Naive B cell (primary cell): Measurements from ENCODE around the gene CD36. TPM values are rescaled to one million over a fixed set of nuclear protein-coding genes. Genes with fewer than 3 reads are reported as not detected.

ENCODE experiments used
- ATAC-seq, 2 donors: fragments of 150-1000 bp; cut with Tn5 transposase; 2 replicates each; pipeline ENCODE4 v1.10.0; 2021; ENCODE audit warnings: low read depth in 2 of 2, mild to moderate bottlenecking in 2 of 2, moderate library complexity in 2 of 2
- DNase-seq: peaks from one replicate; pipeline ENCODE4 v3.0.0; 2022
- H3K27ac Mint-ChIP-seq, 6 donors: one replicate each; pipeline ENCODE4 v1.8.0; 2020 to 2022; ENCODE audit warnings: mild to moderate bottlenecking in 6 of 6, mixed read lengths in 6 of 6, moderate library complexity in 5 of 6, inconsistent platforms in 2 of 6
- H3K27me3 Mint-ChIP-seq, 3 donors: one replicate each; pipeline ENCODE4 v1.8.0; 2021 to 2022; ENCODE audit warnings: mixed read lengths in 3 of 3, mild to moderate bottlenecking in 1 of 3
- H3K36me3 Mint-ChIP-seq, 2 donors: one replicate each; pipeline ENCODE4 v1.8.0; 2020 to 2022; ENCODE audit warnings: mixed read lengths in 2 of 2, inconsistent platforms in 1 of 2, mild to moderate bottlenecking in 1 of 2
- H3K4me1 Mint-ChIP-seq, 3 donors: one replicate each; pipeline ENCODE4 v1.8.0; 2020 to 2022; ENCODE audit warnings: mixed read lengths in 3 of 3, inconsistent platforms in 1 of 3, mild to moderate bottlenecking in 1 of 3, moderate library complexity in 1 of 3
- H3K4me3 Mint-ChIP-seq, 8 donors: one replicate each; pipeline ENCODE4 v1.8.0; 2020 to 2022; ENCODE audit warnings: mild to moderate bottlenecking in 8 of 8, mixed read lengths in 8 of 8, moderate library complexity in 8 of 8, inconsistent platforms in 2 of 8
- H3K9me3 Mint-ChIP-seq, 7 donors: one replicate each; pipeline ENCODE4 v1.8.0; 2020 to 2022; ENCODE audit warnings: mixed read lengths in 7 of 7, mild to moderate bottlenecking in 5 of 7, inconsistent platforms in 2 of 7, moderate library complexity in 1 of 7
- polyA plus RNA-seq, 6 donors: library from polyadenylated mRNA; unstranded; fragments of 300-500 nt; fragmentation: Illumina TruSeq; gene quantifications; one replicate each; pipeline ENCODE4 v1.2.3, GENCODE V29; 2021; ENCODE audit warnings: low read depth in 6 of 6

CD36 gene
- polyA plus RNA-seq = 1 to 10 TPM in 5 of 6 donors, under 1 TPM in 1; 0.80 to 4.3 (median 1.9) TPM

- H3K9me3 Mint-ChIP-seq = no peaks in the 10 kb centered on the region
- DNase-seq = peak; percentile 12
- no peaks in the 10 kb centered on the region for H3K36me3 Mint-ChIP-seq
- no peak within 1 kb of the TSS for H3K27ac Mint-ChIP-seq
- peaks cover 0 to 4% (median 0%) of the 10 kb centered on the region in 3 donors for H3K27me3 Mint-ChIP-seq
- no peak within 1 kb of the TSS for H3K4me3 Mint-ChIP-seq
- peaks cover 0 to 7% (median 3%) of the 10 kb centered on the region in 3 donors for H3K4me1 Mint-ChIP-seq
- ATAC-seq = peak; percentile 71 to 88
These were observed at the start of gene CD36 for GRCh38 chr7:80637911-80638765. TSS of gene CD36 (plus strand) at chr7:80638642. CDS start at chr7:80646741, 8,099 bp downstream.

DNA sequence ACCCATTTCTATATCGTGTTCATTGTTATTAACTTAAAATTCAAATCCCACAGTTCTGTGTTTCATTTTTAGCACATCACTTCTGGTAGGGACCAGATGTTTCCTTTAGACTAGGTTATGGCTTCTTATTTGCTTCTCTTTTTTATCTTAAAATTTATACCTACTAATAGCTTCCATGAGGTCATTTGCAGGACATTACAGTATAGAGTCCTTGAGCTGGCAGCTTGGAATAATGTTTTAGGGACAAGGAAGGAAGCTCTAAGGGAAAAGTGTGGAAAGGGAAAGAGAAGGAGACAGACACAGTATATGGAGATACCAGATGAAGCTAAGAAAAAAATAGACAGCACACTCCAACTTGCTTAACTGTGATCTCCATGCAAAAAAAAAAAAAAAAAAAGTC is 48.8 kb upstream of the CD36 start:
- no peaks in the 10 kb centered on the region for H3K4me1 Mint-ChIP-seq
- no peak for DNase-seq
- H3K27me3 Mint-ChIP-seq = no peaks in the 10 kb centered on the region
- no peaks in the 10 kb centered on the region for H3K9me3 Mint-ChIP-seq
- no peak overlapping the region for H3K4me3 Mint-ChIP-seq
- H3K36me3 Mint-ChIP-seq = no peaks in the 10 kb centered on the region
- ATAC-seq = no peak
- H3K27ac Mint-ChIP-seq = no peak overlapping the region

- DNase-seq (no peak), ATAC-seq (no peak)
- H3K9me3 Mint-ChIP-seq = no peaks in the 10 kb centered on the region
- H3K4me3 Mint-ChIP-seq = no peak overlapping the region
- no peaks in the 10 kb centered on the region for H3K27me3 Mint-ChIP-seq
- H3K4me1 Mint-ChIP-seq = no peaks in the 10 kb centered on the region
- H3K36me3 Mint-ChIP-seq = no peaks in the 10 kb centered on the region
- H3K27ac Mint-ChIP-seq = no peak overlapping the region
These were observed 46.8 kb upstream of the CD36 start for GRCh38 chr7:80591654-80592053.

DNA sequence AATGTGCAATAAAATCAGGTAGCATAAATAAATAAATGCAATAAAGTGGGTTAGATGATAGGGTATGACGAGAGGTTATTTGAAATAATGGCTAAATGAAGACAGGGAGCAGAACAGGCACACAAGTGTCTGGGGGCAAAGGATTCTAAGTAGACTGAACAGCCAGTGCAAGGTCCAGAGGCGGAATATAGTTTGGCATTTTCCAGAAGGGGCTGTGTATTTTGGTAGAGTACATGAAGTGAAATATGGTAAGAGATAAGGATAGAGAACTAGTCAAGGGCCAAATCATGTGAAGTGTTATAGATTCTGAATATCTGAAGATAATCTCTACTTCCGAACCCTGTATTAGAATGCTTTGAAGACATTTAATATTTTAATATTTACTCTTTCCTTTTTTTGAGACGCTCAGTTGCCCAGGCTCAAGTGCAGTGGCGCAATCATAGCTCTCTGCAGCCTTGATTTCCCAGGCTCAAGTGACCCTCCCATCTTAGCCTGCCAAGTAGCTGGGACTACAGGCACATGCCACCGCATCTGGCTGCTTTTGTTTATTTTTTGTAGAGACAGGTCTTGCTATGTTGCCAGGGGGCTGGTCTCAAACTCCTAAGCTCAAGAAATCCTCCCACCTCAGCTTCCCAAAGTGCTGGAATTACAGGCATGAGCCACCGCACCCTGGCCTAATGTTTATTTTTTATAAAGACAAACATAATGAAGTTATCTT is 44.4 kb upstream of the CD36 start:
- Mint-ChIP-seq H3K9me3 (no peaks in the 10 kb centered on the region), H3K27me3 (no peaks in the 10 kb centered on the region), H3K36me3 (no peaks in the 10 kb centered on the region), H3K27ac (no peak overlapping the region), H3K4me1 (no peaks in the 10 kb centered on the region), H3K4me3 (no peak overlapping the region)
- DNase-seq (no peak), ATAC-seq (no peak)

DNA sequence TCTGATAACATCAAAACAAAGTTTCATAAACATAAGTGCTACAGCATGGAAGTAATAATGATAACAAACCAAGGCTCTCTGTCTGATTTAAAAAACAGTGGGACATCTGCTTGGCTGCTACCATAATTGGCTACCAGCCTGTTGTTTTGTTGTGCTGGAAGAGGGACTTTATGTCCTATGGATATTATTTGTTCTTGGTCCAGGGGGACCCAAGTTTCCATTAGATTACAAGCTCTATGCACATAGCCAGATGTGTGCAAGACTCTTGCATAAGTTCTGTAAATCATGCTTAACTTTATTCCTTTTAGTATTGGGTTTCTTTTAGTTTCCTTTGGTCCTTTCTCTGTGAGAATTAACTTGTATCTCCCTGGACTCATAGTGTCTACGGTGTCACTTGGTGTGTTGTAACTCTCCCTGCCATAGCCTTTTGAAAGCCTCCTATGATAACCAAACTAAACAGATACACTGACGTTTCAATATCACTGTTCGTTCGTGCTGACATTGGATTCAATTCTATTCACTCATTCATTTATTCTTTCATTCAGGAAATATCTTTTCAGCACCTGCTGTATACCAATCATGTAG is 41.4 kb upstream of the CD36 start:
- no peaks in the 10 kb centered on the region for H3K4me1 Mint-ChIP-seq
- peak overlapping the region in 1 of 6 donors; percentile 4 for H3K27ac Mint-ChIP-seq
- ATAC-seq (no peak), DNase-seq (no peak)
- H3K27me3 Mint-ChIP-seq = no peaks in the 10 kb centered on the region
- no peaks in the 10 kb centered on the region for H3K9me3 Mint-ChIP-seq
- no peaks in the 10 kb centered on the region for H3K36me3 Mint-ChIP-seq
- no peak overlapping the region for H3K4me3 Mint-ChIP-seq

GRCh38 chr7:80597875-80598274 is 40.6 kb upstream of the CD36 start:
- H3K9me3 Mint-ChIP-seq = no peaks in the 10 kb centered on the region
- H3K4me1 Mint-ChIP-seq = no peaks in the 10 kb centered on the region
- H3K27ac Mint-ChIP-seq = no peak overlapping the region
- DNase-seq (no peak), ATAC-seq (no peak)
- no peaks in the 10 kb centered on the region for H3K36me3 Mint-ChIP-seq
- H3K27me3 Mint-ChIP-seq = no peaks in the 10 kb centered on the region
- H3K4me3 Mint-ChIP-seq = no peak overlapping the region

- Mint-ChIP-seq H3K9me3 (no peaks in the 10 kb centered on the region), H3K27me3 (no peaks in the 10 kb centered on the region), H3K27ac (no peak overlapping the region), H3K4me1 (no peaks in the 10 kb centered on the region), H3K4me3 (no peak overlapping the region), H3K36me3 (no peaks in the 10 kb centered on the region)
- ATAC-seq = no peak
- DNase-seq = no peak
These were observed 38.4 kb upstream of the CD36 start for GRCh38 chr7:80600046-80600445.

- H3K36me3 Mint-ChIP-seq = no peaks in the 10 kb centered on the region
- H3K27ac Mint-ChIP-seq = no peak overlapping the region
- H3K4me3 Mint-ChIP-seq = no peak overlapping the region
- H3K9me3 Mint-ChIP-seq = no peaks in the 10 kb centered on the region
- no peak for ATAC-seq
- no peak for DNase-seq
- H3K4me1 Mint-ChIP-seq = no peaks in the 10 kb centered on the region
- no peaks in the 10 kb centered on the region for H3K27me3 Mint-ChIP-seq
These were observed 36.4 kb upstream of the CD36 start for GRCh38 chr7:80601999-80602398.

GRCh38 chr7:80603940-80604339 is 34.5 kb upstream of the CD36 start:
- no peak for DNase-seq
- Mint-ChIP-seq H3K4me3 (no peak overlapping the region), H3K4me1 (no peaks in the 10 kb centered on the region), H3K9me3 (no peaks in the 10 kb centered on the region), H3K27ac (no peak overlapping the region), H3K27me3 (no peaks in the 10 kb centered on the region), H3K36me3 (no peaks in the 10 kb centered on the region)
- ATAC-seq = no peak

DNA sequence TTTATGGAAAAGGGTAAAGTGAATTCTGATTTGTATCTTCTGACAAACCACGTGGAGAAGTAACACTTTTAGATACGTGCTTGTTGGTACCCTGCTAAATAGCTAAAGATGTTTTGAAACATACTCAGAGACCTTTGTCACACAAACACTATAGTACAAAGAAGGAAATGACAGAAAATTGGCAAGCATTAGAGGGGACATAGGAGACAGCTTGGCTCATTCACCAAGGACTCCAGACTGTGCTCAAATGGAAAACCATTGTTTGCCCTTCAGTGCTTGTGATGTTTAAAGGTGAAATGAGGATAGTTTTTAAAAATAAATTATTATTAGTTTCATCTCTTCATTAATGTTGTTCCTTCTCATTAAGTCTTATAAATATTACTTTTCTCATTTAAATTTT is 34.0 kb upstream of the CD36 start:
- no peak for DNase-seq
- no peak overlapping the region for H3K4me3 Mint-ChIP-seq

DNA sequence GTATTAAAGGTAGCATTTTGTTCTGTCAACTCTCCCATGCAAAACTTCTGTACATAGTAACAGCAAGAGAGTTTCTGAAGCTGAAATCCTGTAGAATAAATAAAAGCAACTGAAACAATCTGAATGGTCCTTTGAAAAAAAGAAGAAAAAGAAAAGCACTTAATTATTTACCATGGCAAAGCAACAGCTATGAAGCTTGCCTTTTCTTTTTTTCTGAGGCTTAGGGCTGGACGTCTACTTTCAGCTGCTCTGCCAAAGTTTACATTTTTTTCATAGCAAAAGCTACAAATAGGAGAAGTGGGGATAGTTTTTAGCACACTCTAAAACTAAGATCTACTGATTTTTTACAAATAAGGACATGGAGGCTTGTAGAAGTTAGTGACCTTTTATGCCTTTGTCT is 31.3 kb upstream of the CD36 start:
- DNase-seq = no peak
- no peaks in the 10 kb centered on the region for H3K4me1 Mint-ChIP-seq
- no peaks in the 10 kb centered on the region for H3K27me3 Mint-ChIP-seq
- H3K27ac Mint-ChIP-seq = no peak overlapping the region
- H3K36me3 Mint-ChIP-seq = no peaks in the 10 kb centered on the region
- no peak for ATAC-seq
- no peak overlapping the region for H3K4me3 Mint-ChIP-seq
- H3K9me3 Mint-ChIP-seq = no peaks in the 10 kb centered on the region

More for the DNA sequence above, 34.0 kb upstream of the CD36 start:
- H3K27me3 Mint-ChIP-seq = no peaks in the 10 kb centered on the region
- no peaks in the 10 kb centered on the region for H3K9me3 Mint-ChIP-seq
- no peaks in the 10 kb centered on the region for H3K4me1 Mint-ChIP-seq
- no peaks in the 10 kb centered on the region for H3K36me3 Mint-ChIP-seq
- H3K27ac Mint-ChIP-seq = no peak overlapping the region
- no peak for ATAC-seq

GRCh38 chr7:80608336-80608735 is 30.1 kb upstream of the CD36 start:
- ATAC-seq = no peak
- Mint-ChIP-seq H3K9me3 (no peaks in the 10 kb centered on the region), H3K27me3 (no peaks in the 10 kb centered on the region), H3K36me3 (no peaks in the 10 kb centered on the region), H3K4me3 (no peak overlapping the region), H3K4me1 (no peaks in the 10 kb centered on the region), H3K27ac (no peak overlapping the region)
- no peak for DNase-seq

- no peaks in the 10 kb centered on the region for H3K4me1 Mint-ChIP-seq
- DNase-seq (no peak), ATAC-seq (no peak)
- H3K36me3 Mint-ChIP-seq = no peaks in the 10 kb centered on the region
- H3K27ac Mint-ChIP-seq = no peak overlapping the region
- no peak overlapping the region for H3K4me3 Mint-ChIP-seq
- H3K9me3 Mint-ChIP-seq = no peaks in the 10 kb centered on the region
- H3K27me3 Mint-ChIP-seq = no peaks in the 10 kb centered on the region
These were observed 28.7 kb upstream of the CD36 start for GRCh38 chr7:80609751-80610150.

DNA sequence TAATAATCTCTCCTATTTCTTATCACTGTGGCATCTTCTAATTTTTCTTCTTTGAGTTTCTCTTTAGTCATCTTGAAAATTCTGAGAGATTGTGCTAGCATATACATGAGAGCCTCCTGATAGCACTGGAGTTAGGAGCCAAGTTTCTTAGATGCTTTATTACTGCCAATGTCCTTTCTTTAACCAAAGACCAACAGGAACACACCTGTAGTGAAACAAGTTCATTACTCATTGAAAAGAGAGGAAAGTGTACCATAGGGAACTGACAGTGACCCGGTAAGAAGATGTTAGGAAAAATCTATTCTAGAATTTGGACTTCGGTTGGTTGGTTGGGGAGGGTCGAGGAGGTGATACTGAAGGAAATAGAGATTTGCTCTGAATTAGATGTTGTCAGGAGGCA is 27.1 kb upstream of the CD36 start:
- no peak overlapping the region for H3K27ac Mint-ChIP-seq
- H3K27me3 Mint-ChIP-seq = peaks cover 0 to 3% (median 0%) of the 10 kb centered on the region in 3 donors
- DNase-seq (no peak), ATAC-seq (no peak)
- no peaks in the 10 kb centered on the region for H3K36me3 Mint-ChIP-seq
- H3K9me3 Mint-ChIP-seq = no peaks in the 10 kb centered on the region
- H3K4me3 Mint-ChIP-seq = no peak overlapping the region
- H3K4me1 Mint-ChIP-seq = no peaks in the 10 kb centered on the region
